HG02840 (cell line): ENCODE results near the gene TMEM151B.
"Not testable (repeated sequence)": the region's sequence is repeated elsewhere in the genome, so short reads cannot be mapped to it uniquely, and the experiment has no call there.

Experiments
- ATAC-seq: cut with Tn5 transposase; IDR thresholded peaks from one replicate; pipeline ENCODE4 v1.9.1; 2021; ENCODE audit warnings: mild to moderate bottlenecking, moderate library complexity, moderate number of reproducible peaks; ENCODE audit not compliant: unreplicated experiment, low FRiP score

The TMEM151B gene

GRCh38 chr6:44301106-44301505 lies 30.9 kb downstream of the TMEM151B start:
- no peak for ATAC-seq

DNA sequence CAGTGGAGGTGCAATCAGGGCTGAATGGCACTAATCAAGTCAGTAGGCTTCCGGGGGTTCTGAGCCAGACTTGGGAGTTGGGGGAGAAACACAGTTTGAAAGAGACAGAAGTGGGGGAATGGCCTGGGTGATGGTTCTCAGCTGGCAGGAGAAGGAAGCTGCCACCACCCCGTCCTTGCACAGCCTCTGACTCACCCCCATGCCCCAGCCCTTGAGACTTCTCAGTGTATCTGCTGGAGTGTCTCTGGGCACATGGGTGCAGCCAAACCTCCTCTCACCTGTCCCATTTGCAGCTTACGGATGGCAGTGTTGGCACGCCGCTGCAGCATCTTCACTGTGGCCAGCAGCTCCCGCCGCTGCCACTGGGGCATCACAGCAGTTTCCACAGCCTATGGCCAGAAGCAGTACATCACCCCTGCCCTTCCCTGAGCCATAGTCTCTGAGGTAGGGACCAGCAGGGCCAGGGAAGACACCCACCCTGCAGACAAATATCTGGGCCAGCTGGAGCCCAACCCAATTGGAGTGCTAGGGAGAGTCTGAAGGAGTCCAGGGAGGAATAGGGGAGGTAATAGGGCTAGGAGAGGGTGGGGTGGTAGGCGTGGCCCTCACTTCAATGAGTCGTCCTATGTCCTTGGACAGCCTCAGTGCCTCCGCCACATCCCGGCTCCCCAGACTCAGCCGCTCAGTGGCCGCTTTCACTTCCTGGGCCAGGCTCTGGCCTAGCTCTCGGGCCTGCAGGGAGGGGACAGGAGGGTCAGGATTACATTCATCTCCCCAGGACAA lies 31.7 kb downstream of the TMEM151B start:
- no peak for ATAC-seq

DNA sequence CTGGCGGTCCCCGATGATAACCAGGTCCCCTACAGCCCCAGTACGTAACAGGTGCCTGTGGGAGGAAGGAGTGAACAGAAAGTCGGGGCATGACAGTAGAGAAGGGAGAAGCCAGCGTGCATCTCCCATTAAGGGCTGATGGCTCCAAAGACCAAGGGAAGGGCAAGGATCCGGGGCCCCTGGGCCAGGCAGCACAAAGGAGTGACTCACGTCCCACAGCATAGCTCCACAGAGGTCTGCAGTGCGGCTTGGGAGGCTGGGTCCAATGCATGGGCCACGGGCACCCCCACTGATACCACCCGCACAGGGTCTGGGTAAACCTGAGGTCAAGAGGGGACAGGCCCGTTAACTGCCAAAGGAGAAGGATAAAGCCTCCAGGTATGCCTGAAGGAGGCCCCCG lies 32.6 kb downstream of the TMEM151B start:
- no peak for ATAC-seq

DNA sequence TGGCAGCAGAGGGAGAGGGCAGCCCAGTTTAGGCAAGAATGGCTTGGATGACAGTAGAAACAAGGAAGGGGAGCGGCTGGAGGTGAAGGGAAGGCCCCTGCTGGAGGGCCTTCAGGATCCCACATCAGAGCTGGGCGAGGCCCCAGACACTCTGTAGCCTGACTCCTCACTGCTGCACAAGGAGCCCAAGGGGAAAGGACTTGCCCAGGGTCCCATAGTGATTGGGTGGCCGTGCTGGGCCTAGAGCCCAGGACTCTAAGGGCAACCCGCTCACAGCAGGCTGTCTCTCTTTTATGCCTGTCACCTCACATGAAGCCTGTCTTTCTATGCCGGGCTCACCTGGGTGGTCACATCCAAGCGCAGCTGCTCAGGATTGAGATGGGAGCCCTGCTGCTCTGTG lies 33.6 kb downstream of the TMEM151B start:
- no peak for ATAC-seq

GRCh38 chr6:44304282-44305199 lies 34.3 kb downstream of the TMEM151B start:
- ATAC-seq = no peak

- no peak for ATAC-seq
Observed at GRCh38 chr6:44305200-44305725, 35.0 kb downstream of the TMEM151B start.

DNA sequence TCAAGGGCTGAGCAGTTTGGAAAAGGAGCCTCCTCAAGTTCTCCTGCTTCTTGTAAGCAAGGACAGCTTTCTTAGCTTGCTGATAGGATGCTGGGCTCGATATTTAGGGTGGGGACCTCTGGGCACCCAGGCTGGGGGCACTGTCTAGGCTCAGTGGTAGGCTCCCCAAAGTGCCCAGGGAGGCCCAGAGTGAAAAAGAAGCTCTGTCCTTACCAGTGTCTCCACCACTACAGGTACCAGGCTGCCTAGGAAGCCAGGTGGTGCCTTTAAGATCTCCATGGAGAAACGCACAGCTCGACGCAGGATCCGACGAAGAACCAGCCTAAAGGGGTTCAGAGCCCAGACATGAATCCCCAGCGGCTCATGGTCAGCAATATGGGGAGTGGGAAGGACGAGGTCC lies 36.5 kb downstream of the TMEM151B start:
- ATAC-seq = no peak

DNA sequence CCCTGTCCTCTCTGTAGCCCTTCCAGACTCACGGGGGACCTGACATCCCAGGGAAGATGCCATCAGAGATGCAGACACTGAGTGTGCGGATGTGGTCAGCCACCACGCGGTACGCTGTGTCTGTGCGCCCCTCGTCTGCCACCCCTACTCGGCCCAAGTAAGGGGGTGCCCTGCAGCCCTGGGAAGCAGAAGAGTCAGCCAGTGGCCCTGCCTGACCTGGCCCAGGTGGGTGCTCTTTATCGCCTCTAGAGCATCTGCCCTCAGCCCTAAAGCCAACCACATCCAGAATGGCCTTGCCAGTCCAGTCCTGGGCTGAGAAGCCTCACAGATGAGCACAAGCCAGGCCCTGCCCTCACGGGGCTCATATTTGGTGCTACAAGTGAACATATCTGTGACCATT lies 37.0 kb downstream of the TMEM151B start:
- ATAC-seq = no peak

GRCh38 chr6:44309092-44309491 lies 38.8 kb downstream of the TMEM151B start:
- no peak for ATAC-seq

- no peak for ATAC-seq
Observed at GRCh38 chr6:44309631-44310030, 39.4 kb downstream of the TMEM151B start.

DNA sequence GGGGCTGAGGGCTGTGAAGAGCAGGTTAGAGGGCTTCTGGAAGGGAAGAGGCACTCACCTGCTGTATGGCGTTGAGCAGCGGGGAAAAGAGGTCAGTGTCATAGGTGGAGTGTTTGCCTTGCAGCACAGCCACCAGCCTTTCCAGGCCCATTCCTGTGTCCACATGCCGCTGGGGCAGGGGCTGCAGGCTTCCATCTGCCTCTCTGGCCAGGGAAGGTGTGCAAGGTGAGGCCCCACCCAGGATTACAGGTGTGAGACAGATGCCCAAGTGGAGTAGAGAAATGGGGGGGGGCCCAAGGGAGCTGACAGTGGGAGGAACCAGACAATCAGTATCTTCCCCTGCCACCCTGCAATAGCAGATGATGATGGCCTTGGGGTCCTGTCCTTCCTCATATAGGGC lies 40.0 kb downstream of the TMEM151B start:
- no peak for ATAC-seq

DNA sequence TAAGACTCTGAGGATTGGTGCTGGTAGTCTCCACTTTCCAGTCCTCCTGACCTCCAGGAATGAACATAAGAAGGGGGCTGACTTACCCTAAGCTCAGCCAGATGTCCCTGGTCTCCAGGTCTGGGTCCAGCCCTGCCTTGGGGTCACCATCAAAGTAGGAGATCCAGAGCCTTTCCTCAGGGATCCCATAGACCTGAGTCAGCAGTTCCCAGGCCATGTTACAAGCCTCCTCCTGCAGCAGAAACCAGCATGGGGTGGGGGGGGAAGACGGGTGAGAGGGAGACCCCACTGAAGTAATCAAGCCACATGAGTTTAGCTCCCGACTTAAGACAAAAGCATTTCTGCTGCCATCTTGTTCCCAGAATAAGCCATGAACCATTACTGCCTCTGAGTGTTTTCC lies 41.1 kb downstream of the TMEM151B start:
- ATAC-seq = no peak

DNA sequence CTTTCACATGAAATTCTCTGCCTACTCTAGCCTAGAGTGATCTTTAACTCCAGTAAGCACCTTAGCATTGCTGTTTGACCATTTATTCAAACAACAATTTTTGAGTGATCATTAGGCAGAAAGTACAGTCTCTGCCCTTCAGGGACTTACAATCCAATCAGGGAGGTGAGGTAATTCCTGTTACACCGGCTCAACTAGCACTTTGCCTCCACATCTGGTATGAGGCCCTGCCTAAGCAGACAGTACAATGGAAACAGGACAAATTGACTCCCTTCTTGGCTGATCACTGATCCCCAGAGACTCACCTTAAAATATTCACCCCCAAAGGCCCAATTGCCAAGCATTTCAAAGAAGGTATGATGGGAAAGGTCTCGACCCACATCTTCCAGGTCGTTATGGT lies 41.5 kb downstream of the TMEM151B start:
- ATAC-seq = no peak

GRCh38 chr6:44312901-44313788 lies 42.9 kb downstream of the TMEM151B start, which contains the start of gene AARS2:
TSS of gene AARS2 (minus strand) at chr6:44313347. CDS start at chr6:44313323, 24 bp downstream.
- ATAC-seq = peak; percentile 79

- not testable (repeated sequence) for ATAC-seq
Observed at GRCh38 chr6:44314657-44315056, 44.4 kb downstream of the TMEM151B start.

DNA sequence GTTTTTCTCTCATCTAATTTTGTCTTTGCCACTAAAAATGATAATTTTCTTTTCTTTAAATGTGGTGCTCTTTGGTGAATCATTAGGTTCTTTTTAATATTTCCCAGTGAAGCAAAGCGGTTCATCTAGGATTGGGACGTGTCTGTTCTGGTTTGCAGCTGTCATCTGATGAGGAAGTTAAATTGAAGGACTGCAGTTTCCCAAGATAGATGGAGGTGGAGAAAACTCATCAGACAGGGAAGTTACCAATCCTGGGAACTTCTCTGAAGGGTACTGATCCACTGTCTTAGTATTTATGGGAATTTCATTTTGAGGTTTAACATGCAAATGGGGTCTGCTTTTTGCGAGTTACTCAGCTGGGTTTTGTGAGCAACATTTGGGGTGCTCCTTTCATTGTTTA lies 45.3 kb downstream of the TMEM151B start:
- ATAC-seq = no peak

DNA sequence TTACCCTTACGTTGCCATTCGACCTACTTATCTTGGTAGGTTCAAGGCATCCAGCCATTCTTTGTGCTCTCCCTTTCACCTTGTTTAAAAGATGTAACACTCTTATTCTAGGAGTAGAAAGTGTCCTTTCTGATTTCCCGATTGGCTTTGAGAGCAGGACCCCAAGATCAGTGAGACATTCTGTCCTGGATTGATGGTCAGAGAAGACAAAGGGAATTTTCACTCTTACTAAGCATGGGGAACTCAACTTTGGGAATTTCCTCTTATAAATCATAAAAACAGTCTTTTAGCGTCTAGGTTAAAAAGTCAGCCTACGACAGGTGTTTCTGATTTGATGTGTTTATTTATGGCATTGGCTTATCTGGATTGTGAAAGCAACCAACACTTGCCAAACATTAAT lies 45.7 kb downstream of the TMEM151B start:
- no peak for ATAC-seq

DNA sequence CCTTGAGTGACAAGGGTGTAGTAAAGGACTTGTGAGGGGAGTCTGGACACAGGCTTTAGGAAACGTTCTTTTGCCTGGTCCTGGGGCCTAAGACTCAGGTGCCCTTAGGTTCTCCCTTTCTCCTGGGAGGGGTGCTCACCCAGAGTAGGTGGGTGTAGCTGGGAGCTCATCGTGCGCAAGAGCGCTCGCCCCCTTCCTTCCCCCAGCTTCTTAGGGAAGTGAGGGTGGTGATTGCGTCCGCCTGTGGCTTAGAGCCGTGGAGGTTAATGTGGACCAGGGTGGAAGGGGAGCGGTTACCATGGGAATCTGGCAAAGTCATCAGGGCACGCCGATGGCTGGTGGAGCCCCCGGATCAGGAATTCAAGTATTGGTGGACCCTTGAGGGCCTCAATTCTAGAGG lies 46.2 kb downstream of the TMEM151B start:
- ATAC-seq = no peak

- ATAC-seq = not testable (repeated sequence)
Observed at GRCh38 chr6:44317136-44317631, 46.9 kb downstream of the TMEM151B start.

GRCh38 chr6:44321210-44321609 lies 51.0 kb downstream of the TMEM151B start:
- ATAC-seq = no peak
